ENCODE data around the gene C12orf76.
A peak's percentile ranks its signal among the peaks of the same experiment; 100 is the strongest.
"Not testable (repeated sequence)": the region's sequence is repeated elsewhere in the genome, so short reads cannot be mapped to it uniquely, and the experiment has no call there.

Gene C12orf76

GRCh38 chr12:110020956-110021355 is 27.4 kb downstream of the C12orf76 start:
- DNase-seq (ENCODE audit: low spot score) = no peak

GRCh38 chr12:110015132-110015531 is 33.2 kb downstream of the C12orf76 start:
- no peak for DNase-seq (ENCODE audit: low spot score)

GRCh38 chr12:110012659-110013058 is 35.7 kb downstream of the C12orf76 start:
- no peak for DNase-seq (ENCODE audit: low spot score)

- DNase-seq (ENCODE audit: low spot score) = no peak
Observed at GRCh38 chr12:110012137-110012536, 36.2 kb downstream of the C12orf76 start.

- no peak for DNase-seq (ENCODE audit: low spot score)
Observed at GRCh38 chr12:110010853-110011723, 37.2 kb downstream of the C12orf76 start.

DNA sequence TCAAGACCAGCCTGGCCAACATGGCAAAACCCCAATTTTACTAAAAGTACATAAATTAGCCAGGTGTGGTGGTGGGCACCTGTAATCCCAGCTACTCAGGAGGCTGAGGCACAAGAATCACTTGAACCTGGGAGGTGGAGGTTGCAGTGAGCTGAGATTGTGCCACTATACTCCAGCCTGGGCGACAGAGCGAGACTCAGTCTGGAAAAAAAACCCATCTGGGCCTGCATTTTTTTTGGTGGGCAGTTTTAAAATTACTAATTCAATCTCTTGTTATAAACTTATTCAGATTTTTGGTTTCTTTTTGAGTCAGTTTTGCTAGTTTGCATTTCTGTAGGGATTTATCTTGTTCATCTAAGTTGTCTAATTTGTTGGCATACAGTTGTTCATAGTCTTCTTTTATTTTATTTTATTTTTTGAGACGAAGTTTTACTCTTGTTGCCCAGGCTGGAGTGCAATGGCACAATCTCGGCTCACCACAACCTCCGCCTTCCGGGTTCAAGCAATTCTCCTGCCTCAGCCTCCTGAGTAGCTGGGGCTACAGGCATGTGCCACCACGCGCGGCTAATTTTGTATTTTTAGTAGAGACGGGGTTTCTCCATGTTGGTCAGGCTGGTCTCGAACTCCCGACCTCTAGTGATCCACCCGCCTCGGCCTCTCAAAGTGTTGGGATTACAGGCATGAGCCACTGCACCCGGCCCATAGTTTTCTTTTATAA is 39.5 kb downstream of the C12orf76 start:
- DNase-seq (ENCODE audit: low spot score) = not testable (repeated sequence)

DNA sequence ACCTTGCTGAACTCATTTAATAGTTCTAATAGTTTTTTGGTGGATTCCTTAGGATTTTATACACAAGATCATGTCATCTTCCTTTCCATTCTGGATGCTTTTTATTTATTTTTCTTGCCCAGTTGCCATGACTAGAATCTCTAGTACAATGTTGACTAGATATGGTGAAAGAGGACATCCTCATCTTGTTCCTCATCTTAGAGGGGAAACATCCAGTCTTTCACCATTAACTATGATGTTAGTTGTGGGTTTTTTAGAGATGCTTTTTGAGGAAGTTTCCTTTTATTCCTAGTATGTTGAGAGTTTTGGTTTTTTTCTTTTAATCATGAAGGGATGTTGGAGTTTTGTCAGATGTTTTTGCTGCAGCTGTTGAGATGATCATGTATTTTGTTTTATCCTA is 40.4 kb downstream of the C12orf76 start:
- DNase-seq (ENCODE audit: low spot score) = no peak

GRCh38 chr12:110006115-110006514 is 42.2 kb downstream of the C12orf76 start:
- no peak for DNase-seq (ENCODE audit: low spot score)

GRCh38 chr12:110005319-110005973 is 42.9 kb downstream of the C12orf76 start:
- DNase-seq (ENCODE audit: low spot score) = no peak

DNA sequence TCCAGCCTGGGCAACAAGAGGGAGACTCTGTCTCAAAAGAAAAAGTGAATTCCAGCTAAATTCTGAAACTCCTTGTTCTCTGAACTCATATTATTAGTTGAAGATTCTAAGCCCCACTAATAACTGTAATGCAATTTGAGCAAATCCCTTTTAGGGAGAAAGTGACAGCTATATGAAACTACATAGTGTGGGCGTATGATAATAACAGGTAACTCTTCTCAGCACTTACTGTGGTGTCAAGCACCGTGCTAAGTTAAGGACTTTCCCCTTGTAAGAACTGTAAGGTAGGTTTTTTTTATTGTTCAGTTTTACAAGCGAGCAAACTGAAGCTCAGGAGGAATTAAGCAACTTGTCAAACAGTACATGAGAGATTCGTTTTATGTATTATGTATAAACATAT is 43.7 kb downstream of the C12orf76 start:
- DNase-seq (ENCODE audit: low spot score) = no peak

- no peak for DNase-seq (ENCODE audit: low spot score)
Observed at GRCh38 chr12:110002676-110003515, 45.4 kb downstream of the C12orf76 start.

DNA sequence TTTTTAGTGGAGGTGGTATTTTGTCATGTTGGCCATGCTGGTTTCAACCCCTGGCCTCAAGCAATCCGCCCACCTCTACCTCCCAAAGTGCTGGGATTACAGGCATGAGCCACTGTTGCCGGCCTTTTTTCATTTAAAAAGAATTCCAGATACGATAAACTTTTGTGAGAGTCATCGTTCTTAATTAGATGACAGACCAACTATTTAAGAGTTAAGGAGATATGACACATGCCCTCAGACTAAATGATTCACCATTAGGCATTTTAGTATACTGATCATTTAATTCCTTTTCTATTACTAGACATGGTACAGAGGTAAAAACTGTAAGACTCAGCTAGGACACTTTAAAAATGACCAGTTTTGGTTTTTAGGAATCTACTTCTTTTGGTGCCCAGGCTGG is 46.7 kb downstream of the C12orf76 start:
- DNase-seq (ENCODE audit: low spot score) = no peak

GRCh38 chr12:109999983-110000505 is 48.3 kb downstream of the C12orf76 start:
- DNase-seq (ENCODE audit: low spot score) = no peak

- DNase-seq (ENCODE audit: low spot score) = no peak
Observed at GRCh38 chr12:109999649-109999971, 48.7 kb downstream of the C12orf76 start.

- DNase-seq (ENCODE audit: low spot score) = peak; percentile 89
Observed at GRCh38 chr12:109998904-109999648, 49.2 kb downstream of the C12orf76 start, which contains the start of gene ANKRD13A. Gene ANKRD13A (plus strand): TSS chr12:109999430. CDS start chr12:109999689, 259 bp downstream.

- no peak for DNase-seq (ENCODE audit: low spot score)
Observed at GRCh38 chr12:109998241-109998903, 50.0 kb downstream of the C12orf76 start.

DNA sequence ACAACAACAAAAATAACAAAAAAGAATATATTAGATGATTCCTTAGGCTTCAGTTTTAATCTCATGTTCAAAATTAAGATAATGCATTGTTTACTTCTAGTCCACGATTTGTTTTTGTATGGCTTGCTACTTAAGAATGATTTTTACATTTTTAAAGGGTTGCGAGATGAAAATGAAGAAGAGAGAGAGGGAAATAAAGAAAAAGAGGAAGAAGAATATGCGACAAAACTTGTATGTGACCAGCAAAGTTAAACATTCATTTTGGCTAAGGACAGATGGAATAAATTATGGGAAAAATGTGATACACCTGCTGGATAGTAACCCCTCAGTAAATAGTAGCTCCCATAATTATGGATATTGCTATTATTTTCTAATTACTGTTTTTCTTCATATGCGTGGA is 50.9 kb downstream of the C12orf76 start:
- no peak for DNase-seq (ENCODE audit: low spot score)

DNA sequence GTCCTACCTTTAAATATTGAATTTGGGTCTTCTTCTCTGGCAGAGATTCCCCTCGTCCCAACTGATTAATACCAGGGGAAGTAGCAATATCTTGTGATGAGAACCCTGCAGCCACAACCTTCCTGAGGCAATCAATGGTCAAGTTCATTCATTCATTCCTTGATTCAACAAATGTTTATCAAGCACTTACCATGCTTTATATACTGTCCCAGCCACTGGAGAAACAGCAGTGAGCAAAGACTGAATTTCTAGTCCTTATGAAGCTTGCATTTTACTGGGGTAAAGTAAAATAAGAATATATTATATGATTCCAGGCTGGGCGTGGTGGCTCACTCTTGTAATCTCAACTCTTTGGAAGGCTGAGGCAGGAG is 51.9 kb downstream of the C12orf76 start:
- no peak for DNase-seq (ENCODE audit: low spot score)

- DNase-seq (ENCODE audit: low spot score) = peak; percentile 94
Observed at GRCh38 chr12:109995686-109996482, 52.4 kb downstream of the C12orf76 start, which contains the start of gene GIT2. Gene GIT2 (minus strand): TSS chr12:109996368. CDS start chr12:109996224, 144 bp downstream.

DNA sequence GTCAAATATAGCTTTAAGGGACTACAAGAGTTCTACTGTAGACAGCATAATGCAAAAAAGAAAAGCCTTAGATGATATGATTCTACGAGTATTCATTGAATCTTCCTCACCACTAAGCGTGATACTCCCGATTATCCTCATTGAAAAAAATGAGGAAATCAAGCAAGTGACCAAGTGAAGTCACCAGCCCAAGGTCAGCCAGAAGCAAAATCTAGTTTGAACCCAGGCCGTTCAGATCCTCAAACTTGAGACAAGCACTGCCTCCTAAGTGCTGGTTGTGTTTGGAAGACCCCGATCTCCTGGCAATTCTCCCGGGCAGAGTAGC is 53.0 kb downstream of the C12orf76 start:
- DNase-seq (ENCODE audit: low spot score) = no peak

All from COLO829 (cell line).